NT2/D1 (cell line): ENCODE results near the gene POLE4.

ENCODE experiments used
- SUZ12 ChIP-seq: IDR thresholded peaks from 2 replicates; pipeline ENCODE4 v1.6.1; 2011; ENCODE audit not compliant: insufficient read length, insufficient read depth; ENCODE audit errors: extremely low read depth
- YY1 ChIP-seq: IDR thresholded peaks from 2 replicates; pipeline ENCODE4 v1.6.1; 2011; ENCODE audit not compliant: insufficient read length, insufficient read depth
- ZNF274 ChIP-seq: IDR thresholded peaks from 2 replicates; pipeline ENCODE4 v1.6.1; 2011; ENCODE audit warnings: mild to moderate bottlenecking, low read depth, low read length

DNA sequence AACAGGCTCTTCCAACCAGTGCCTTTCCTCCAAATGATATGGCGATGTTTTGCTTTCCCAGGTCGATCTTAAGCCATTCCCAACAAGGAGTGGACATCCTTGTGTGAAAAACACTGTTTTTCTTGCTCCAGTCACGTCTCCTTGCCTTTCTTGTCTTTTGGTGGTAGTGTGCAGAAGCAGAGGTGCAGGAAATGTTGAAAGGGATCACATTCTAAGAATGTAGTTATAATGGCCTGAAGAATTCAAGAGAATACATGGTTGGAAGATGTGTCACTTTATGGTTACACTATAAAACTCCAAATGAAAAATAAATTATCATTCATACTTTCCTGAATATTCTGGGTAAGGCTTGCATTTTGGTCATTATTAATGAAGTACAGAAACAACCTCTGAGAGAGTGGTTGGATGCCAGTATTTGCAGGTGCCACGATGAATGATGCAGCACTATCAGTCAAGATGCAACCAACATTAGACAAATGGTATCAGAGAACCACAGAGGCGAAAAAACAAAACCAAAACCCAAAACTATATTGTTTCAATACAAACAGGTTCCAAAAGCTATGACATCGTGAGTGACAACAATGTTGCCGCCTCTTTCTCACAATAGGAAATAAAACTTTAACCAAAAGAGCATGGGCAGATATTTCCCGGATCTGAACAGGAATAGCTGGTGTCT, 27.5 kb upstream of the POLE4 start:
- TF ChIP-seq SUZ12, result no peak
- TF ChIP-seq YY1, result no peak
- TF ChIP-seq ZNF274, result no peak
